ENCODE measurements around the gene BGN. TPM values are rescaled to one million over a fixed set of nuclear protein-coding genes. Genes with fewer than 3 reads are reported as not detected.

BGN gene
- polyA plus RNA-seq, 3 donors: not detected

GRCh38 chrX:153495362-153495751 lies 577 bp downstream of the BGN start:
- Mint-ChIP-seq H3K4me3 (peak overlapping the region in 1 of 2 donors; percentile 74), H3K36me3 (no peaks in the 10 kb centered on the region), H3K9me3 (peaks cover 0 to 6% (median 0%) of the 10 kb centered on the region in 7 donors), H3K27ac (no peak overlapping the region), H3K27me3 (ENCODE audit: low read depth in 3 of 3) (peaks cover 15 to 29% (median 18%) of the 10 kb centered on the region in 3 donors), H3K4me1 (peaks cover 2% of the 10 kb centered on the region)
- H3K36me3 ChIP-seq (replicated peaks in 1 of 2; ENCODE audit: control insufficient read depth in 1 of 2, insufficient read depth in 2 of 2, low read length in 2 of 2): no peaks in the 10 kb centered on the region
- H3K4me3 ChIP-seq (replicated peaks in 1 of 3; ENCODE audit: low read depth in 2 of 3, low read length in 3 of 3): no peak overlapping the region
- no peak overlapping the region for H3K9ac ChIP-seq (ENCODE audit: insufficient read depth, low read length, poor library complexity, severe bottlenecking)
- WGBS (ENCODE audit: insufficient coverage): 44% methylated on average over 11 of the region's 17 CpGs
- intact Hi-C loops (cut with micrococcal nuclease): no loop called here
- no peaks in the 10 kb centered on the region for H4K20me1 ChIP-seq (ENCODE audit: insufficient read depth, low read length)
- H3K4me2 ChIP-seq (replicated peaks; ENCODE audit: extremely low read depth, low read length, poor library complexity, severe bottlenecking): no peak overlapping the region
- H3K27me3 ChIP-seq (ENCODE audit: control insufficient read depth in 2 of 2, insufficient read depth in 2 of 2, low read length in 2 of 2): peaks cover 0 to 8% of the 10 kb centered on the region in 2 donors
- DNase-seq: no peak
- no peaks in the 10 kb centered on the region for H3K9me3 ChIP-seq (replicated peaks in 1 of 2; ENCODE audit: control insufficient read depth in 1 of 2, insufficient read depth in 1 of 2, low read length in 2 of 2)
- no peak overlapping the region for H2AFZ ChIP-seq (ENCODE audit: insufficient read depth, low read depth, low read length, poor library complexity, severe bottlenecking)
- no peak for TF ChIP-seq CTCF (IDR thresholded peaks at IDR 0.05)
- no peaks in the 10 kb centered on the region for H3K4me1 ChIP-seq (ENCODE audit: control insufficient read depth in 1 of 2, insufficient read depth in 2 of 2, low read length in 2 of 2)
- no peaks in the 10 kb centered on the region for H3K79me2 ChIP-seq (ENCODE audit: insufficient read depth, low read length)
- H3K27ac ChIP-seq (ENCODE audit: low read depth in 1 of 2, low read length in 2 of 2): no peak overlapping the region

GRCh38 chrX:153495903-153496589 lies 1.3 kb downstream of the BGN start:
- H3K27me3 Mint-ChIP-seq (ENCODE audit: low read depth in 3 of 3): peaks cover 15 to 29% (median 18%) of the 10 kb centered on the region in 3 donors
- peaks cover 2% of the 10 kb centered on the region for H3K4me1 Mint-ChIP-seq
- no peak overlapping the region for H3K4me2 ChIP-seq (replicated peaks; ENCODE audit: extremely low read depth, low read length, poor library complexity, severe bottlenecking)
- DNase-seq: no peak
- H3K4me3 Mint-ChIP-seq: no peak overlapping the region
- intact Hi-C loops (cut with micrococcal nuclease): no loop called here
- no peak overlapping the region for H3K4me3 ChIP-seq (replicated peaks in 1 of 3; ENCODE audit: low read depth in 2 of 3, low read length in 3 of 3)
- no peaks in the 10 kb centered on the region for H4K20me1 ChIP-seq (ENCODE audit: insufficient read depth, low read length)
- peaks cover 0 to 6% (median 0%) of the 10 kb centered on the region in 7 donors for H3K9me3 Mint-ChIP-seq
- 84% methylated on average over 14 of the region's 18 CpGs for WGBS (ENCODE audit: insufficient coverage)
- no peaks in the 10 kb centered on the region for H3K36me3 ChIP-seq (replicated peaks in 1 of 2; ENCODE audit: control insufficient read depth in 1 of 2, insufficient read depth in 2 of 2, low read length in 2 of 2)
- peaks cover 0 to 8% of the 10 kb centered on the region in 2 donors for H3K27me3 ChIP-seq (ENCODE audit: control insufficient read depth in 2 of 2, insufficient read depth in 2 of 2, low read length in 2 of 2)
- H2AFZ ChIP-seq (ENCODE audit: insufficient read depth, low read depth, low read length, poor library complexity, severe bottlenecking): no peak overlapping the region
- no peak overlapping the region for H3K27ac Mint-ChIP-seq
- H3K9ac ChIP-seq (ENCODE audit: insufficient read depth, low read length, poor library complexity, severe bottlenecking): no peak overlapping the region
- H3K36me3 Mint-ChIP-seq: no peaks in the 10 kb centered on the region
- TF ChIP-seq CTCF (IDR thresholded peaks at IDR 0.05): no peak
- H3K79me2 ChIP-seq (ENCODE audit: insufficient read depth, low read length): no peaks in the 10 kb centered on the region
- H3K27ac ChIP-seq (ENCODE audit: low read depth in 1 of 2, low read length in 2 of 2): no peak overlapping the region
- H3K4me1 ChIP-seq (ENCODE audit: control insufficient read depth in 1 of 2, insufficient read depth in 2 of 2, low read length in 2 of 2): no peaks in the 10 kb centered on the region
- H3K9me3 ChIP-seq (replicated peaks in 1 of 2; ENCODE audit: control insufficient read depth in 1 of 2, insufficient read depth in 1 of 2, low read length in 2 of 2): no peaks in the 10 kb centered on the region

All from CD14-positive monocyte (primary cell).